SK-N-SH (cell line): ENCODE measurements around the gene MST1. TPM values are rescaled to one million over a fixed set of nuclear protein-coding genes. Genes with fewer than 3 reads are reported as not detected.

ENCODE experiments used
- CTCF ChIA-PET: fragments of 300-600, 350-600 bp; formaldehyde crosslinking; extraction: SDS; loops from one replicate; lab custom pipeline; 2021; lab: Yijun Ruan, JAX
- POLR2A ChIA-PET: fragments of 350-600 bp; sonication (Branson Sonifier 250); formaldehyde crosslinking; extraction: SDS; loops from one replicate; lab custom pipeline; 2020; ENCODE audit warnings: antibody characterized with exemption, inconsistent platforms; lab: Yijun Ruan, JAX
- DNase-seq: peaks from one replicate; pipeline ENCODE4 v3.0.0; 2012
- H2AFZ ChIP-seq: fragments of 200-600 bp; sonication (generic); 2 replicates; pipeline ENCODE4 v1.8.1; 2016; ENCODE audit warnings: antibody characterized with exemption, mild to moderate bottlenecking, low read depth
- H3F3A ChIP-seq: fragments of 200-600 bp; sonication (generic); replicated peaks from 2 replicates; pipeline ENCODE3; 2016; ENCODE audit warnings: antibody characterized with exemption, mild to moderate bottlenecking; ENCODE audit not compliant: insufficient read depth
- H3K27ac ChIP-seq, 2 experiments: fragments of 200-500 bp in 1 of 2; fragments of 200-600 bp in 1 of 2; sonication (Bioruptor generic) in 1 of 2; sonication (generic), shearing (Covaris generic) in 1 of 2; 2 replicates each; pipeline versions ENCODE4 v1.5.1 to v1.6.1; 2014 to 2016; ENCODE audit warnings: low read depth in 2 of 2, inconsistent platforms in 1 of 2, low read length in 1 of 2, mild to moderate bottlenecking in 1 of 2, mixed read lengths in 1 of 2
- H3K27me3 ChIP-seq: fragments of 200-600 bp; sonication (generic), shearing (Covaris generic); 2 replicates; pipeline ENCODE4 v1.6.1; 2016; ENCODE audit warnings: mixed run types; ENCODE audit not compliant: insufficient read depth
- H3K36me3 ChIP-seq, 2 experiments: fragments of 200-500 bp in 1 of 2; fragments of 200-600 bp in 1 of 2; sonication (Bioruptor generic) in 1 of 2; sonication (generic) in 1 of 2; replicated peaks in 1 of 2; 2 replicates each; pipeline versions ENCODE3 to v1.5.1; 2014 to 2016; ENCODE audit warnings: low read length in 1 of 2, mild to moderate bottlenecking in 1 of 2; ENCODE audit not compliant: insufficient read depth in 2 of 2, control insufficient read depth in 1 of 2
- H3K4me1 ChIP-seq, 2 experiments: fragments of 200-500 bp in 1 of 2; fragments of 200-600 bp in 1 of 2; sonication (Bioruptor generic) in 1 of 2; sonication (generic), shearing (Covaris generic) in 1 of 2; 2 replicates each; pipeline versions ENCODE4 v1.5.1 to v1.6.1; 2014 to 2016; ENCODE audit warnings: low read depth in 1 of 2, low read length in 1 of 2, mixed run types in 1 of 2; ENCODE audit not compliant: insufficient read depth in 2 of 2, control insufficient read depth in 1 of 2
- H3K4me2 ChIP-seq: fragments of 200-600 bp; sonication (generic), shearing (Covaris generic); 2 replicates; pipeline ENCODE4 v1.6.1; 2017; ENCODE audit warnings: mixed run types
- H3K4me3 ChIP-seq, 2 experiments: fragments of 200-500 bp in 1 of 2; fragments of 200-600 bp in 1 of 2; sonication (Bioruptor generic) in 1 of 2; sonication (generic), shearing (Covaris generic) in 1 of 2; 2 replicates each; pipeline versions ENCODE4 v1.5.1 to v1.8.1; 2014 to 2016; ENCODE audit warnings: low read depth in 2 of 2, inconsistent platforms in 1 of 2, low read length in 1 of 2, mild to moderate bottlenecking in 1 of 2, mixed read lengths in 1 of 2, moderate library complexity in 1 of 2
- H3K79me2 ChIP-seq: fragments of 200-600 bp; sonication (generic); 2 replicates; pipeline ENCODE4 v1.8.1; 2017; ENCODE audit warnings: mild to moderate bottlenecking; ENCODE audit not compliant: insufficient read depth
- H3K9ac ChIP-seq: fragments of 200-600 bp; sonication (generic); 2 replicates; pipeline ENCODE4 v1.6.1; 2017; ENCODE audit warnings: mixed run types
- H3K9me2 ChIP-seq: fragments of 200-600 bp; sonication (generic); 2 replicates; pipeline ENCODE4 v1.6.1; 2017; ENCODE audit warnings: mixed run types
- H3K9me3 ChIP-seq: fragments of 200-600 bp; sonication (generic); 2 replicates; pipeline ENCODE4 v1.6.1; 2017; ENCODE audit warnings: mixed run types, mild to moderate bottlenecking, moderate library complexity
- H4K20me1 ChIP-seq: fragments of 200-600 bp; sonication (generic); 2 replicates; pipeline ENCODE4 v1.6.1; 2017; ENCODE audit warnings: mild to moderate bottlenecking, mixed run types; ENCODE audit not compliant: insufficient read depth
- CHD2 ChIP-seq: fragments of 150-350 bp; IDR thresholded peaks from 2 replicates; pipeline ENCODE4 v1.6.1; 2018; ENCODE audit warnings: low read length; ENCODE audit not compliant: partially characterized antibody
- CTCF ChIP-seq: fragments of 200-600 bp; sonication (generic); IDR thresholded peaks from 2 replicates; pipeline ENCODE4 v1.6.1; 2017; ENCODE audit warnings: antibody characterized with exemption, mild to moderate bottlenecking, moderate library complexity
- ELF1 ChIP-seq: IDR thresholded peaks from 2 replicates; pipeline ENCODE4 v1.4.0; 2012
- EP300 ChIP-seq, 2 experiments: IDR thresholded peaks; 2 replicates each; pipeline versions ENCODE4 v1.4.0 to v1.6.1; 2012; ENCODE audit warnings: borderline replicate concordance in 1 of 2, low read depth in 1 of 2, low read length in 1 of 2
- EZH2phosphoT487 ChIP-seq: fragments of 200-600 bp; sonication (generic); IDR thresholded peaks from 2 replicates; pipeline ENCODE4 v1.6.1; 2017; ENCODE audit warnings: low read depth, mixed run types, mild to moderate bottlenecking, antibody characterized with exemption, moderate library complexity, borderline replicate concordance
- FOSL2 ChIP-seq: IDR thresholded peaks from 2 replicates; pipeline ENCODE4 v1.4.0; 2012; ENCODE audit warnings: low read depth, mild to moderate bottlenecking, moderate library complexity, borderline replicate concordance
- FOXM1 ChIP-seq: IDR thresholded peaks from 2 replicates; pipeline ENCODE4 v1.4.0; 2012; ENCODE audit warnings: low read depth, mild to moderate bottlenecking
- GABPA ChIP-seq: IDR thresholded peaks from 2 replicates; pipeline ENCODE4 v1.4.0; 2012; ENCODE audit warnings: low read depth, mild to moderate bottlenecking
- GATA2 ChIP-seq: sonication (generic); formaldehyde crosslinking; IDR thresholded peaks from 2 replicates; pipeline ENCODE4 v1.5.0; 2020; ENCODE audit warnings: mild to moderate bottlenecking, missing genetic modification reagents
- MEF2A ChIP-seq: IDR thresholded peaks from 2 replicates; pipeline ENCODE4 v1.4.0; 2012; ENCODE audit warnings: low read depth, borderline replicate concordance
- MXI1 ChIP-seq: IDR thresholded peaks from 2 replicates; pipeline ENCODE4 v1.6.1; 2012; ENCODE audit warnings: mild to moderate bottlenecking, low read depth, low read length, improper control_type of control experiment
- PBX3 ChIP-seq: IDR thresholded peaks from 2 replicates; pipeline ENCODE4; 2012
- RCOR1 ChIP-seq: fragments of 150-350 bp; IDR thresholded peaks from 2 replicates; pipeline ENCODE4 v1.6.1; 2017; ENCODE audit warnings: antibody characterized with exemption, low read length
- RFX5 ChIP-seq: IDR thresholded peaks from 2 replicates; pipeline ENCODE4 v1.6.1; 2012; ENCODE audit warnings: mild to moderate bottlenecking, improper control_type of control experiment, low read length
- RXRA ChIP-seq: IDR thresholded peaks from 2 replicates; pipeline ENCODE4 v1.4.0; 2012; ENCODE audit warnings: low read depth, mild to moderate bottlenecking, borderline replicate concordance
- SMC3 ChIP-seq: IDR thresholded peaks from 2 replicates; pipeline ENCODE4 v1.6.1; 2012; ENCODE audit warnings: low read depth, low read length, improper control_type of control experiment
- YY1 ChIP-seq: IDR thresholded peaks from 2 replicates; pipeline ENCODE4 v1.4.0; 2012; ENCODE audit warnings: low read depth, mild to moderate bottlenecking
- ZBTB33 ChIP-seq: IDR thresholded peaks from 2 replicates; pipeline ENCODE4 v1.4.0; 2012; ENCODE audit warnings: low read depth, borderline replicate concordance
- WGBS: methylation state at CpG from one replicate; pipeline ENCODE4 v1.1.6; 2017; ENCODE audit warnings: low lambda C conversion rate; 5-methylcytosine and 5-hydroxymethylcytosine counted together
- polyA plus RNA-seq, 3 experiments: library from polyadenylated mRNA; depleted of rRNA; stranded (reverse); fragments of >200 nt; gene quantifications; 2 replicates each; pipeline ENCODE4 v1.2.3, GENCODE V29; 2012
- TF ChIP-seq, protein P1 (sequence below): fragments of 150-350 bp; IDR thresholded peaks from 2 replicates; pipeline ENCODE4 v1.6.1; 2016; ENCODE audit warnings: mild to moderate bottlenecking, low read depth, low read length

The MST1 gene
- polyA plus RNA-seq, 1 of the 3 experiments (the other 2 are of a cell fraction): 35.1 TPM

DNA sequence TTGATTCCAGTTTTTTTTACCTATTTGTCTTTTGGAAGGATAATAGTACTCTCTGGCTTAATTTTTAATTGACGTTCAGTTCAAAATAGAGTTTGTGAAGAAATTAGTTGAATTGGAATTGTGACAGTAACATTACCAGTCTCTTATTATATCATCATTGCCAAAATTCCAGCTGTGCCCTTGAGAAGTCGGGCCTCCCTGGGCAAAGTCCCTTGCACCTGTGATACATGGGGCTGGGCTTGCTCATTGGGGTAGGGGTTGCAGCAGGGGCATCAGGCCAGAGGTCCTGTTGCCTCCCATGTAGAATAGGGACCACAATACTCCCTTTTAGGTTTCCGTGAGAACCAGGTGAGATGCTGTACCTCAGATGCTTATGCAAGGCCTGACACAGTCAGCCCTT lies 43.0 kb downstream of the MST1 start:
- Histone ChIP-seq H3K36me3 (no peaks in the 10 kb centered on the region), H3F3A (no peaks in the 10 kb centered on the region), H3K4me3 (no peak overlapping the region), H3K9me3 (no peaks in the 10 kb centered on the region), H3K27ac (no peak overlapping the region), H3K9ac (no peak overlapping the region), H3K9me2 (no peaks in the 10 kb centered on the region), H3K4me2 (no peak overlapping the region), H3K79me2 (no peaks in the 10 kb centered on the region)
- ChIA-PET CTCF (interaction anchor here (3.5 kb wide), 1 partner anchor 106 kb away, joined by 19 read pairs; no protein-coding TSS in a partner anchor), POLR2A (no interaction called here)
- TF ChIP-seq PBX3: no peak
- TF ChIP-seq GATA2 (CRISPR knock-in tag): no peak
- no peak for TF ChIP-seq RXRA
- no peak for TF ChIP-seq ELF1
- TF ChIP-seq EZH2phosphoT487: no peak
- no peak for TF ChIP-seq MXI1
- no peak for TF ChIP-seq RFX5
- no peak for TF ChIP-seq YY1
- no peak for TF ChIP-seq FOXM1
- no peak for TF ChIP-seq SMC3
- no peak for TF ChIP-seq CHD2
- TF ChIP-seq MEF2A: no peak
- TF ChIP-seq CTCF: no peak
- no peak for TF ChIP-seq GABPA
- TF ChIP-seq EP300 (IDR thresholded peaks at IDR 0.05; ENCODE audit: borderline replicate concordance in 1 of 2, low read depth in 1 of 2, low read length in 1 of 2): no peak
- TF ChIP-seq RCOR1: no peak
- TF ChIP-seq ZBTB33: no peak
- TF ChIP-seq, protein P1, sequence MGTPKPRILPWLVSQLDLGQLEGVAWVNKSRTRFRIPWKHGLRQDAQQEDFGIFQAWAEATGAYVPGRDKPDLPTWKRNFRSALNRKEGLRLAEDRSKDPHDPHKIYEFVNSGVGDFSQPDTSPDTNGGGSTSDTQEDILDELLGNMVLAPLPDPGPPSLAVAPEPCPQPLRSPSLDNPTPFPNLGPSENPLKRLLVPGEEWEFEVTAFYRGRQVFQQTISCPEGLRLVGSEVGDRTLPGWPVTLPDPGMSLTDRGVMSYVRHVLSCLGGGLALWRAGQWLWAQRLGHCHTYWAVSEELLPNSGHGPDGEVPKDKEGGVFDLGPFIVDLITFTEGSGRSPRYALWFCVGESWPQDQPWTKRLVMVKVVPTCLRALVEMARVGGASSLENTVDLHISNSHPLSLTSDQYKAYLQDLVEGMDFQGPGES: no peak
- TF ChIP-seq FOSL2: no peak
- TF ChIP-seq, all 33 proteins: peak for 0
- WGBS: 54% methylated on average over 3 of the region's 3 CpGs
- Histone ChIP-seq H2AFZ (no peak overlapping the region), H3K4me1 (peaks cover 0 to 9% of the 10 kb centered on the region in 2 experiments; a peak in 1 of 4 replicates), H3K27me3 (no peaks in the 10 kb centered on the region), H4K20me1 (no peaks in the 10 kb centered on the region)
- DNase-seq: no peak
